ENCODE measurements around the gene POLR2J.
"Not testable (repeated sequence)": the region's sequence is repeated elsewhere in the genome, so short reads cannot be mapped to it uniquely, and the experiment has no call there.

The POLR2J gene

DNA sequence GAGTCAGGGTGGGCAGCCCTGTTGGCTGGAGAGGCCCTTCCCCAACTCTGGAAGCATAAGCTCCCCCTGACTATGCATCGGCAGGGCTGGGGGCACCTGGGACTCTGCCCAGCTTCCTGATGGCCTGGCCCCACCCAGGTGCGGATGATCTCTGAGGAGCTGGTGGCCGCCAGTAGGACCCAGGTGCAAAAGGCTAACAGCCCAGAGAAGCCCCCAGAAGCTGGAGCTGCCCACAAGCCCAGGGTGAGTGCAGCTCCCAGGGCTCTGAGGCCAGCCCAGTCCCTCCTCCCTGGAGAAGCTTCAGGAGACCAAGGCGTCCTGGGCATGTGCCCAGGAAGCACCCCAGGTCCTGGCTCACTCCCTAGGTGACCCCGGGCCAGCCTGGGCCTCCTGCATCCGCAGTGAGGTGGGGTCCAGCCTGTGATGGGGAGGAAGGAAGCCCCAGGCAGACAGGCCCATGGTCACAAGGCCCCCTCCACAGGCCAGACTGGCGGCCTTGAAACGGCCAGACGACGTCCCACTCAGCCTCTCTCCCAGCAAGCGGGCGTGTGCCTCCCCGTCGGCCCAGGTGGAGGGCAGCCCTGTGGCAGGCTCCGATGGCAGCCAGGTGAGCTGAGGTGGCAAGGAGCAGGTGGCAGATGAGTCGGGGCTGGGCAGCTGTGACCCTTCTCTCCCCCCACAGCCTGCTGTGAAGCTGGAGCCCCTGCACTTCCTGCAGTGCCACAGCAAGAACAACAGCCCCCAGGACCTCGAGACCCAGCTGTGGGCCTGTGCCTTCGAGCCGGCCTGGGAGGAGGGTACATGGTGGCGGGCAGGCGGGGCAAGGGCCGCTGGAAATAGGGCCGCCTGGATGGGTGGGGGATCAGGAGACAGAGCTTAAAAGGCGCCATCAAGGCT lies 10.9 kb downstream of the POLR2J start:
- DNase-seq = no peak

DNA sequence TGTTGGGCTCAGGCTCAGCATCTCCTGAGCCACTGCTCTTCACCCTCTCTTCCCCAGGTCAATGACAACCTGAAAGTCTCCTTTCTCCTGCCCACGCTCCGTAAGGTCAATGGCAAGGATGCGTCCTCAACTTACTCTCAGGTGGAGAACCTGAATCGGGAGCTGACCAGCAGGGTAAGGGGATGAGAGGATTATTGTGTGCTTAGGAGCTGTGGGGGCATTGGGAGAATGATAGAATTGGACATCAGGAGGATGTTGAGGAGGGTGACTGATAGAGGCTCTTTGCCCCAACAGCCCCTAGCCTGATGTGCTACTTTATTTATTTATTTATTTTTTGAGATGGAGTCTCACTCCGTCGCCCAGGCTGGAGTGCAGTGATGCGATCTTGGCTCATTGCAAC lies 12.6 kb downstream of the POLR2J start:
- no peak for DNase-seq

DNA sequence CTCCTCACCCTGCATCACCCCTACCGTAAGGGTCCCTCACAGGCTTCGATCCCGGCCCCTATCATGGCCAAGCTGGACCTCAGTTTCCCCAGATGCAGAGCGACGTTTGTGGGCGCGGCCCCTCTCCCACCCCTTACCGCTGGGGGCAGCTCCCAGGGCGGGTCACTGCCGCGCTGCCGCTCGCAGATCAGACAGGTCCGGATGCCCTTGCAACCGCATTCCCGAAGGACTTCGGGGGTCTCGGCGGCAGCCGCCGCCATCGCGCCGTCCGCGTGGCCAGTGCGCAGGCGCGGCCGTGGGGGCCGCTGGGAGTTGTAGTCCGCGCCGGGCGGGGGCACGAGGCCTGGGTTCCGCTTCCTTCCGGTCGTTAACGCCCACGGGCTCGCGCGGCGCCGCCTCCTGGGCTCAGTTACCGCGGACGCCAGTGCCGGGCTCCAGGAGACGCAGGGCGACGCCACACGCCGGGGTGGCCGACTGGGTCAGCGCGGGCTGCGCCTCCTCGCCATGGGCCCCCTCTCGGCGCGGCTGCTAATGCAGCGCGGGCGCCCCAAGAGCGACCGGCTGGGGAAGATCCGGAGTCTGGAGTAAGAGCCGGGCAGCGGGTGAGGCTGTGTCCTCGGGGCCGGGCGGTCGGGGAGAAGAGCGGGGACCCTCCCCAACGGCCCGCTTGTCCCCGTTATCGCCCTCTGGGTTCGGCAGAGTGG lies 14.0 kb downstream of the POLR2J start, which contains the start of the genes ALKBH4 and LRWD1:
Gene ALKBH4, minus strand, starts transcription at position 287 of the 704 bp plus-strand sequence. Its CDS starts 27 bp downstream, at position 260.
Gene LRWD1, plus strand, starts transcription at position 408 of the 704 bp plus-strand sequence. Its CDS starts 97 bp downstream, at position 505.
- peak; percentile 95 for DNase-seq

DNA sequence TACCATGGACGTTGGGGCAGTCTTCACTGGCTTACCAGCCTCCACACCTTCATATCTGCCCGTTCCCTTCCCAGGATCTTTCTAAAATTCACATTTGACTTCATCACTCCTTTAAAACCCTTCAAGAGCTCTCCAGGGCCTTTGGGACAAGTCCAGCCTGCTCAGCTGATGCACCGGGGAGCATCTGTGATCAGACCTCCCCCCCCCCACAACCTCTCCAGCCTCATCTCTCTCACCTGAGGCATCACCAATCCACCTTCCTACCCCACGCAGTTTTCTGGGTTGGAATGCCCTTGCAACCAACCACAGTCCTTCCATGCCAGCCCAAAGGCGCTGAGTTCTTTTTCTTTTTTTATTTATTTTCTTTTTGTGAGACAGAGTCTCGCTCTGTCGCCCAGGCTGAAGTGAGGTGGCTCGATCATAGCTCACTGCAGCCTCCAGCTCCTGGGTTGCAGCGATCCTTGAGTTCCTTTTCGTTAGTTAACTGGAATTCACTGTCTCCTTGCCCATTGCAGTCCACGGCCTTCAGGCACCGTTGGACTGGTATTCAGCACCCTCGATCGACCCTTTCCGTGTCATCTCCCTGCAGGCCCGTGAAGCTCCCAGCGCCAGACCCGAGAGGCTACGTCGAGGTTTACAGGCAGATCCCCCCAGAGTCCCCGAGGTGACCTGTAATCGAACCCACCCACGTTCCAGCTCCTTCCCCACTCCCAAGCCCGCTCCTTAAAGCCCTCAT lies 14.7 kb downstream of the POLR2J start:
- no peak for DNase-seq

DNA sequence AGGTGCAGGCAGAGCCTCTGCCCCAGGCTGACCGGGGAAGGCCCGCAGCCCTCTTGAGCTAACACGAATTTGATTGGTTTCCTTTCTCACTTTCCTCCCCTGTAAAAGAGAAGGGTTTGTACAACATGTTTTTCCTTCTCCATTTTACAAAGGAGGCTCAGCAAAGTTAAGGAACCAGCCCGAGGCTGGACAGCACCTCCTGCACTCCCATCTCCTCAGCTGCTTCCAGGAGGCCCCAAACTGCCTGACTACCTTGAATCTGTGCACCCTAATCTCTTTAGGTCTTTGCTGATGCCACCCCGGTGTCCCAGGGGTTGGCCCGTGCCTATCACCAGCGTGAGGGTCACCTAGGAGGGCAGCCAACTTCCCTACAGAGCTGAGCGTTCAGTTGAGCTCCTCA lies 18.3 kb downstream of the POLR2J start:
- no peak for DNase-seq

DNA sequence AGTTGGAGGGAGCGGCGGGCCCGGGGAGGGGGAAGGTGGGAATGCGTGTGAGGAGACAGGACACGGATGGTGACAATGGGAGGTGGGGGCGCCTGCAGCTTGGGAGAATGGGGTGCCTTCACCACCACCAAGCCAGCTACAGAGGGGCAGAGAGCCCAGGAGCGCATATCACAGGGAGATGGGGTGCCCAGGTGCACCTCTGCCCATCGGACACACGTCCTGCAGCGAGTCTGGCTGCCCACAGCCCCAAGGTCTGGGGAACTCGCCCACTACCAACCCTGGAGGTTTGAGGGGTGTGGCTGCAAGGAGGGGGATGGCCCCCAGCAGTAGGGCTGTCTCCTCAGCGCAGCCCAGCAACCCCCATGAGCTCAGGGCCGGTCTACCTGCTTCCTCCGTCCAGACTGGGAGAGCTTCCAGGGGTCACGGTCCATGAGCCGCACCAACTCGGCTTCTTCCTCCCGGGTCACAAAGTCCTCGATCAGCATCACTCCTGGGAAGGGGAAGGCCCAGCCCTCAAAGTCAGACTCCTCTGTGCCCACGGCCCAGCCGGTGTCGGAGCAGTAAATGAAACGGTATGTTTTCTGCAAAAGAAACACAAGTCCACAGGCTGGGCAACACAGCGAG lies 19.4 kb downstream of the POLR2J start:
- no peak for DNase-seq

DNA sequence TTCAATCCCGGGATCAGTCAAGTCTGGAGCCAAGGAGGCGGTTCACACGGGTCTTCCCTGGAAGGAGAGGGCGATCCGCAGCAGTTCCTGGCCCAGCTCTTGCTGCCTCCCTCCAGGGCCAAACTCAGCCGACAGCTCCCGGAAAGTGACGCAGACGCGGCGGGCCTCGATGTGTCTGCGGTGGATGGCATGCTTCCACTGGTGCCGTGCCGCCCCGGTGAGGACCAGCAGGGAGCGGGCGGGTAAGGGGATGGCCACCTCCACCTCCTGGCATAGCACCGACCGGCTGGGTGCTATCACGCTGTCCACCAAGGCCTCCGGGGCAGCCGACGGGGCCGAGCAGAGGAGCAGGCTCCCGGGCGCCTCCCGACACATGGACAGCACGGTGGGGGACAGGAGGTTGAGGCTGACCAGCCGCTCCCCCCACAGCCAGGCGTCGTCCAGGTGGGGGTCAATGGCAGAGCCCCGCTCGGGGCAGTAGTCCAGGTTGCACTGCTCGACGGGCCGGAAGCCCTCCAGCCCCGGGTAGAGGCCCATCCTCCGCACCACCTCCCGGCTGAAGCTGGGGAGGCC lies 21.3 kb downstream of the POLR2J start:
- DNase-seq = no peak

DNA sequence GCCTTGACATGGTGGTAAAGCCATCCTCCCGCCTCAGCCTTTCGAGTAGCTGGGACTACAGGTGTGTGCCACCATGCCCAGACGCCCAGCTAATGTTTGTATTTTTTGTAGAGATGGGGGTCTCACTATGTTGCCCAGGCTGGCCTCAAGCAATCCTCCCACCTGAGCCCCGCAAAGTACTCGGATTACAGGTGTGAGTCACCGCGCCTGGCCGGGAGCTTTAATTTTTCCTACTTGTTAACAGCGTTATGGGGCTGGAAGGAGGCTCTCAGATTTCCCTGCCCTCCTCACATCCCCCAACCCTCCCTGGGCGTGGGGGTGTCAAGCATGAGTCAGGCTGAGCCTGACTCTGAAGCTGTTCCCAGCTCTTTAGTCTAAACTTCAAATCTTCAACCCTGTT lies 22.4 kb downstream of the POLR2J start:
- DNase-seq = no peak

DNA sequence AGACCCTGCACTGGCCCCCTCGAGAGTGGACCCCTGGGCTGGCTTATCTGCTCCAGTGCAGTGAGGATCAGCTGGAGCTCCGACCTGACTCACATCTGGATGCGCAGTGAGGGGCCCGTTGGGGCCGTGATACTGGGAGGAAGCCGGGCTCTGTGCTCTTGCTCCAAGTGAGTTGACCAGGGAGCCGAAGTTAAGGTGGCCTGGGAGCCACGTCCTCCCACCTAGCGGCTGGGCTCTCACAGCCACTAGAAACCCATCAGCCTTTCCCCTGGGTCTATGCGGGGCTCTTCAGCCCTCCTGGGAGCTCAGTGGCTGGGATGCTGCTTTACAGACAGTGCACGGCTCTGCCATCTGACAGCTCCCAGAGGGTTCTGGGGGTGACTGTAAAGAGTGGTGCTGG lies 23.1 kb downstream of the POLR2J start:
- no peak for DNase-seq

DNA sequence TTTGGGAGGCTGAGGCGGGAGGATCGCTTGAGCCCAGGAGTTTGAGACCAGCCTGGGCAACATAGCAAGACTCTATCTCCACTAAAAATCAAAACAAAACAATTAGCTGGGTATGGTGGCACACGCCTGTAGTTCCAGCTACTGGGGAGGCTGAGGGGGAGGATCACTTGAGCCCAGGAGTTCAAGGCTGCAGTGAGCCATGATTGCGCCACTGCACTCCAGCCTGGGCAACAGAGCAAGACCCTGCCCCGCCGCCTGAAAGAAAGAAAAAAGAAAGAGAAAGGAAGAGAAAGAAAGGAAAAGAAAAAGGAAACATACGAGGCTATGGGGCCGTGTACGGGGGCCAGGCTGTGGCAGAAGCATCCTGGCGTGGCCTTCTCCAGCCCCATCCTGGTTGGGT lies 23.8 kb downstream of the POLR2J start:
- not testable (repeated sequence) for DNase-seq

DNA sequence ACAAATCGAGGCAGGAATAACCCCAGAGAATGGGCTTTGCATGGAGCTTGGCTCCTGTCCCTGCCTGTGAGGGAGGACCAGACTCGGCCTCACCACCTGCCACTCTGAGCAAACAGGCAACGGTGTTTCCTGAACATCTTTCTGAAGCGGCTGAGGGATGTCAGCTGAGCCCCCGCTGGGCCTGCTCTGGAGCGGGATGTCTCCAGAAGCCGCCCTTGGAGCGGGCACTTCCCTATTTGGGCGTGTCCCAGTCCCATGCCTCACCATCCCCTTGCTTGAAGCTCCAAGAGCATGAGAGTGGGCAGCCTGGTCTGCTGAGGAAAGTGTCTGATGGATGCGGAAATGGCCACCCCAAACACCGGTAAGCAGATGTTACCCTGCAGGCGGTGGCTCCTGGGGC lies 24.3 kb downstream of the POLR2J start:
- DNase-seq = no peak

DNA sequence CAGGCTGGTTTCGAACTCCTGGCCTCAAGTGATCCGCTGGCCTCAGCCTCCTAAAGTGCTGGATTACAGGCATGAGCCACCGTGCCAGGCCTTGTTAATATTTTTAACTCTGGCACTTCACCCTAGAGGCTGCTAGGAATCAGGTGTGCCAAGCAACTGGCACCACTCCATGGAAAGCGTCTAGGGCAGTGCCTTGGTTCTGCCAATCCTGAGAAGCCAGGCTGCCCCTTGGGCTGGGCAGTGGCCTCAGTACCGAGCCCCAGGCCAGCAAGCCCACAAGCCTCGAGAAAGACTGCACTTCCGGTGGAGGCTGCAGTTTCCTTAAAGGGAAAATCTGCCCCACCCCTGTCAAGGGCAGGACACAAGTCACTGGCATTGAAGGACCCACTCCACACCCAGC lies 25.4 kb downstream of the POLR2J start:
- DNase-seq = no peak

DNA sequence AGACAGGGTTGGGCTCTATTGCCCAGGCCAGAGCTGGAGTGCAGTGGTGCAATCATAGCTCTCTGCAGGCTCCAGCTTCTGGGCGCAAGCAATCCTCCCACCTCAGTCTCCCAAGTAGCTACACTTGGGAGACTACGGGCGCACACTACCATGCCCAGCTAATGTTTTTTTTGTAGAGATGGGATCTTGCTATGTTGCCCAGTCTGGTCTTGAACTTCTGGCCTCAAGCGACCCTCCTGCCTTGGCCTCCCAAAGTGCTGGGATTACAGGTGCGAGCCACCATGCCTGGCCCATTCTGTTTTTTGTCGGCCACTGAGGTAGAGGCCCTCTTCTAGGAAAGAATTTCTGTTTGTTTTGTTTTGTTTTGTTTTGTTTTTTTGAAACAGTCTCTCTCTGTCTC lies 26.3 kb downstream of the POLR2J start:
- DNase-seq = no peak

DNA sequence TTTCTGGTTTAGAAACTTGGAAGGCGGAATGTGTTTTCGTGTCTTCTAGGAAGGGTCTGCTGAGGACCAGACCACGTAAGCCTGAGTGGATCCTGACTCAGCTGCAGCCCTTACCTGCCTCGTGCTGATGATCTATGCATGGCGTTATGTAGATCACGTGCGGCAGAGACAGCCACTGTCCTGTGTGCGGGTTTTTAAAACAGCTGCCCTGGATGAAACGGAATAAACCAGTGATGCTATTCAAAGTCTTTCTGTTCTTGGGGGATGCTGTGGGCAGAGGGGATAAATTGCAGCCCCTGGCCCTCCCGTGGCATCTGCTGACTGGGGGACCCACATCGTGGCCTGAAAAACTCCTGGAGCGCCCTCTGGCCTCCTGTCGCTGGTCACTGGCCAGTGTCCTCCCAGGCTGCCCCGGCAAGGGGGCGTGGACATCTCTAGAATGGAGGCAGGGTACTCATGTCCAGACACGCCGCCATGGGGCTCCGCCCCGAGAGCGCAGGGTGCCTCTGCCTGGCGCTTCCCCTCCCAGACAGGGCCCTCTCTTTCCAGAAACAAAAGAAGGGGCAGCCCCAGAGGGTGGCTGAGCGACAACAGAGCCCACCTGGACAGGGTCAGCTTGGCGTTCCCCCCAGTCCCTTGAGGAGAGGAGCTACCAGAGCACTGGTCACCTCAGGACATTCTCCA lies 27.2 kb downstream of the POLR2J start:
- DNase-seq = peak; percentile 47

DNA sequence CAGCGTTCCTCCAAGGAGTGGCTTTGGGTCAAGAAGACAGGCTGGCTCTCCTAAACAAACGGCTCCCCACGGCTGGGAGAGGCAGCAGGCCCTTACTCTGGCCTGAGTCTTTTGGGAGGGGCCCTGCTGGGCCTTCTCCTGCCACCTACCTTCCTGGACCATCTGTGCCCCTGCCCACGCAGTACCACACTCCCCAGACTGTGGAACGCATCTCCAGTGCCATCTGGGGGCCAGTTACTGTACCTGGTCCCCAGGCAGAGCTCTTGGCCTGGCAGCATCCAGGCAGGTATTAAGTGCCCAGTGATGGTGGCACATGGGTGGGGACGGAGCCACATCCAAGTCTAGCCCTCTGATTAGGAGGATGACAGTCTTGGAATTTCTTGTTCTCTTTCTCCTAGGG lies 28.5 kb downstream of the POLR2J start:
- DNase-seq = no peak

DNA sequence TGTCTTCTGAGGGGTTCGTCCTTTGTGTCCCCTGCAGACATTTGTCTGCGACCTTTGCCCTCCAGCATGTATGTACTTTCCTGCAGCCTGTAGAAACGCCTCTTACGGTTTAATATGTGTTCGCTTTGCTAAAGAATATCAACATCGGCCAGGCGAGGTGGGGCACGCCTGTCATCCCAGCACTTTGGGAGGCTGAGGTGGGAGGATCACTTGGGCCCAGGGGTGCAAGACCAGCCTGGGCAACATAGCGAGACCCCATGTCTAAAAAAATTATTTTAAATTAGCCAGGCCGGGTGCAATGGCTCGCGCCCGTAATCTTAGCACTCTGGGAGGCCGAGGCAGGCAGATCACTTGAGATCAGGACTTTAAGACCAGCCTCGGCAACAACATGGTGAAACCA lies 29.6 kb downstream of the POLR2J start:
- no peak for DNase-seq

DNA sequence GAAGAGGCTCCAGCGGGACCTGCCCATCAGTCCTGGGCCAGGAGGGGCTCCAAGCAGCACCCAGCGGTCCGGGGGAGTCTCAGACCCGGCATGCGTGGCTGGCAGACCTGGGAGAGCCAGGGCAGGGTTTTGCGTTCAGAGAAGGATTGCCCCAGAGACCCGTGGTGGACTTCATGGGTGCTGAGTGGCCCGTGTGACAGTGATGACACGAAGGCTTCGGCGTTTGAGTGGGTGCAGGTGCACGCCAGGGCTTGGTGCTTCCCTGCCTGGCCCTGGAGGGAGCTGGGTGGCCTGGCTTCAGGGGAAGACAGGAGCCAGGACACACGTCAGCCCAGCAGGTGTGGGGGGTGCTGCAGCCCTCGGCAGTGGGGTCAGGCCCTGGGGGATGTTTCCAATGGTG lies 31.4 kb downstream of the POLR2J start:
- no peak for DNase-seq

DNA sequence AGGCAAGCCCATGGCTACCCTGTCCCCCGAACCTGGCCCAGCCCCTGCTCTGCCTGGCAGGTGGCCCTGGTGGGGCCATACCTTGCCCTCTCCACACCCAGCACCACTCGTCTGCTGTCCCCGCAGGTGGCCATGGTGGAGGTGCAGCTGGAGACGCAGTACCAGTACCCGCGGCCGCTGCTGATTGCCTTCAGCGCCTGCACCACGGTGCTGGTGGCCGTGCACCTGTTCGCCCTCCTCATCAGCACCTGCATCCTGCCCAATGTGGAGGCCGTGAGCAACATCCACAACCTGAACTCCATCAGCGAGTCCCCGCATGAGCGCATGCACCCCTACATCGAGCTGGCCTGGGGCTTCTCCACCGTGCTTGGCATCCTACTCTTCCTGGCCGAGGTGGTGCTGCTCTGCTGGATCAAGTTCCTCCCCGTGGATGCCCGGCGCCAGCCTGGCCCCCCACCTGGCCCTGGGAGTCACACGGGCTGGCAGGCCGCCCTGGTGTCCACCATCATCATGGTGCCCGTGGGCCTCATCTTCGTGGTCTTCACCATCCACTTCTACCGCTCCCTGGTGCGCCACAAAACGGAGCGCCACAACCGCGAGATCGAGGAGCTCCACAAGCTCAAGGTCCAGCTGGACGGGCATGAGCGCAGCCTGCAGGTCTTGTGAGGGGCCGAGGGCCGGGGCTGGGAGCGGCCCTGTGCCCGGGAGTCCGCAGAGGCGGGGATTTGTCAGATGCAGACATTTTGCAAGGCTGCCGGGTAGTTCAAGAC lies 32.1 kb downstream of the POLR2J start:
- DNase-seq = no peak

DNA sequence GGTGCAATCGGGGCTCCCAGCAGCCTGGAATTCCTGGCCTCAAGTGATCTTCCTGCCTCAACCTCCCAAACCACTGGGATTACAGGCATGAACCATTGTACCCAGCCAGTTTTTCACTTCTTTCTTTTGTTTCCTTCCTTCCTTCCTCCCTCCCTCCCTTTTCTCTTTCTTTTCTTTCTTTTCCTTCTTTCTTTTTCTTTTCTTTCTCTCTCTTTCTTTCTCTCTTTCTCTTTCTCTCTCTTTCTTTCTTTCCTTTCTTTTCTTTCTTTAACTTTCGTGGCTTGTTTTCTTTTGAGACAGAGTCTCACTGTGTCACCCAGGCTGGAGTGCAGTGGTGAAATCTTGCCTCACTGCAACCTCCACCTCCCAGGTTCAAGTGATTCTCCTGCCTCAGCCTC lies 33.0 kb downstream of the POLR2J start:
- no peak for DNase-seq

DNA sequence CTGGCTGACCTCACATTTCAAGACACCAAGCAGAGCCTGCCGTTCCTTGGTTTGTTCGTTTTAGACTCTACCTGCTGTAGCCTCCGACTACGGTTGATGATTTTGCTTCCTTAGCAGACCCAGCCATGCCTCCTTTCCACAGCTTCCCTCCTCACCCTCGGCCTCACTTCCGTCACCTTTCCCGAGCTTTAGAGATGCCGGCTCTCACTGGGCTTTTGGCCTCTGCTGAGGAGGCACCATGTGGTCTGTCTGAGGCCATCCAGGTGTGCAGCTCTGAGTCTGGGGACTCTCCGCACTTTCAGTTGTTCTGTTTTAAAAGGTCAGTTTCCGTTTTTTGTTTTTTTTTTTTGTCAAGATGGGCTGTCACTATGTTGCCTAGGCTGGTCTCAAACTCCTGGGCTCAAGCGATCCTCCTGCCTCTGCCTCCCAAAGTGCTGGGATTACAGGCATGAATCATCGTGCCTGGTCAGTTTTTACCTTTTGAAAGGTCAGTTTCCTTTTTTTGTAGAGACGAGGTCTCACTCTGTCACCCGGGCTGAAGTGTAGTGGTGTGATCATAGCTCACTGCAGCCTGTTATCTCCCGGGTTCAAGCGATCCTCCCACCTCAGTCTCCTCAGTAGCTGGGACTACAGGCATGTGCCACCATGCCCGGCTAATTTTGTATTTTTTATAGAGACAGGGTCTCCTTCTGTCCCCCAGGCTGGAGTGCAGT lies 33.6 kb downstream of the POLR2J start:
- DNase-seq = no peak

All from right kidney (tissue), 1 donor.